PC-9 (cell line): Measurements from ENCODE around the gene SRSF11. TPM values are rescaled to one million over a fixed set of nuclear protein-coding genes. Genes with fewer than 3 reads are reported as not detected.
A peak's percentile ranks its signal among the peaks of the same experiment; 100 is the strongest.

ENCODE experiments used
- BruUV-seq: library from RNA; stranded (reverse); fragments of 400-500 nt; replicated peaks from 2 replicates; lab custom pipeline; 2021; lab: Mats Ljungman, UMichigan
- CTCF ChIA-PET: fragments of 300-600 bp; sonication (Branson Sonifier 250); formaldehyde crosslinking; loops from one replicate; lab custom pipeline; 2022; ENCODE audit warnings: antibody characterized with exemption; lab: Charles Lee
- POLR2A ChIA-PET: fragments of 300-600 bp; sonication (Branson Sonifier 250); formaldehyde crosslinking; loops from one replicate; lab custom pipeline; 2022; ENCODE audit warnings: antibody characterized with exemption; ENCODE audit not compliant: unreplicated experiment; lab: Charles Lee
- DNase-seq, 2 experiments: peaks; one replicate each; pipeline versions ENCODE4 v3.0.0 to v3.0.0-alpha.2; 2015 to 2022; ENCODE audit warnings: mixed read lengths in 1 of 2
- H2AFZ ChIP-seq: fragments of 200-600 bp; sonication (generic); 2 replicates; pipeline ENCODE4 v1.8.1; 2017; ENCODE audit warnings: antibody characterized with exemption
- H3F3A ChIP-seq: fragments of 200-600 bp; sonication (generic); 2 replicates; pipeline ENCODE4 v1.8.1; 2017; ENCODE audit warnings: antibody characterized with exemption, mild to moderate bottlenecking, low read depth; ENCODE audit not compliant: insufficient read depth
- H3K27ac ChIP-seq: fragments of 200-600 bp; sonication (generic); 2 replicates; pipeline ENCODE4 v1.6.1; 2016; ENCODE audit warnings: mixed run types
- H3K27me3 ChIP-seq: fragments of 200-600 bp; sonication (generic); 2 replicates; pipeline ENCODE4 v1.6.1; 2016; ENCODE audit warnings: low read depth, mixed run types; ENCODE audit not compliant: insufficient read depth
- H3K36me3 ChIP-seq: fragments of 200-600 bp; sonication (generic); 2 replicates; pipeline ENCODE4 v1.6.1; 2016; ENCODE audit warnings: low read depth, mixed run types
- H3K4me1 ChIP-seq: fragments of 200-600 bp; sonication (generic); replicated peaks from 2 replicates; pipeline ENCODE4 v1.6.1; 2016; ENCODE audit warnings: mixed run types; ENCODE audit not compliant: insufficient read depth
- H3K4me2 ChIP-seq: fragments of 200-600 bp; sonication (generic); 2 replicates; pipeline ENCODE4 v1.6.1; 2017; ENCODE audit warnings: mixed run types
- H3K4me3 ChIP-seq: fragments of 200-600 bp; sonication (generic); 2 replicates; pipeline ENCODE4 v1.6.1; 2016; ENCODE audit warnings: mixed run types
- H3K79me2 ChIP-seq: fragments of 200-600 bp; sonication (generic); 2 replicates; pipeline ENCODE4 v1.6.1; 2017; ENCODE audit warnings: low read depth, mixed run types
- H3K9me2 ChIP-seq: fragments of 200-600 bp; sonication (generic); 2 replicates; pipeline ENCODE4 v1.8.1; 2017; ENCODE audit warnings: mild to moderate bottlenecking; ENCODE audit not compliant: insufficient read depth
- H3K9me3 ChIP-seq: fragments of 200-600 bp; sonication (generic); 2 replicates; pipeline ENCODE4 v1.8.1; 2016; ENCODE audit warnings: low read depth; ENCODE audit not compliant: insufficient read depth
- H4K20me1 ChIP-seq: fragments of 200-600 bp; sonication (generic); 2 replicates; pipeline ENCODE4 v1.8.1; 2017; ENCODE audit not compliant: insufficient read depth
- CTCF ChIP-seq: fragments of 200-600 bp; sonication (generic); conservative IDR thresholded peaks from 2 replicates; pipeline ENCODE4 v1.6.1; 2017; ENCODE audit warnings: mixed run types, antibody characterized with exemption, mild to moderate bottlenecking, moderate library complexity
- EZH2 ChIP-seq: fragments of 200-600 bp; sonication (generic); IDR thresholded peaks from 2 replicates; pipeline ENCODE4 v1.8.0; 2017; ENCODE audit warnings: antibody characterized with exemption, low read depth
- intact Hi-C: fragments of 100-400 bp; cut with micrococcal nuclease; formaldehyde crosslinking; loops from one replicate; pipeline ENCODE4 v1.10.0; 2022; ENCODE audit not compliant: unreplicated experiment
- total RNA-seq: library from RNA; stranded (reverse); gene quantifications from 2 replicates; pipeline ENCODE4 v1.2.3, GENCODE V29; 2021

Gene SRSF11
- total RNA-seq, 1 experiment from 2014 or later = 199 TPM

- ChIA-PET POLR2A (no interaction called here), CTCF (no interaction called here)
- peak overlapping the region; percentile 89 for H3K4me2 ChIP-seq
- no peak for DNase-seq
- no peak overlapping the region for H2AFZ ChIP-seq
- TF ChIP-seq EZH2 = no peak
- TF ChIP-seq CTCF = no peak
- H3K27ac ChIP-seq = peak overlapping the region; percentile 93
- no peaks in the 10 kb centered on the region for H3K9me2 ChIP-seq
- H3F3A ChIP-seq = peaks cover 32% of the 10 kb centered on the region
- peaks cover 40% of the 10 kb centered on the region for H4K20me1 ChIP-seq
- peaks cover 17% of the 10 kb centered on the region for H3K4me1 ChIP-seq
- peaks cover 83% of the 10 kb centered on the region for H3K79me2 ChIP-seq
- H3K9me3 ChIP-seq = no peaks in the 10 kb centered on the region
- H3K36me3 ChIP-seq = peaks cover 32% of the 10 kb centered on the region
- H3K27me3 ChIP-seq = no peaks in the 10 kb centered on the region
- no TSS peak for BruUV-seq
- intact Hi-C loops = no loop called here
- H3K4me3 ChIP-seq = peak overlapping the region; percentile 66
These were observed 1.6 kb downstream of the SRSF11 start for GRCh38 chr1:70222716-70223235.

- H3K27ac ChIP-seq = no peak overlapping the region
- CTCF ChIA-PET = no interaction called here
- no peak for DNase-seq
- BruUV-seq = no TSS peak
- no peak overlapping the region for H3K4me2 ChIP-seq
- H3K27me3 ChIP-seq = no peaks in the 10 kb centered on the region
- H3K4me1 ChIP-seq = peaks cover 17% of the 10 kb centered on the region
- TF ChIP-seq EZH2 (no peak), CTCF (no peak)
- H3K9me2 ChIP-seq = no peaks in the 10 kb centered on the region
- intact Hi-C loops = no loop called here
- H2AFZ ChIP-seq = no peak overlapping the region
- no peaks in the 10 kb centered on the region for H3K9me3 ChIP-seq
- peaks cover 34% of the 10 kb centered on the region for H3F3A ChIP-seq
- peaks cover 54% of the 10 kb centered on the region for H4K20me1 ChIP-seq
- H3K79me2 ChIP-seq = peaks cover 83% of the 10 kb centered on the region
- no peak overlapping the region for H3K4me3 ChIP-seq
- POLR2A ChIA-PET = no interaction called here
- peaks cover 52% of the 10 kb centered on the region for H3K36me3 ChIP-seq
These were observed 3.8 kb downstream of the SRSF11 start for GRCh38 chr1:70224954-70225353.

- peaks cover 14% of the 10 kb centered on the region for H3F3A ChIP-seq
- H3K4me1 ChIP-seq = peaks cover 16% of the 10 kb centered on the region
- TF ChIP-seq EZH2 = no peak
- no peak for TF ChIP-seq CTCF
- peaks cover 76% of the 10 kb centered on the region for H3K36me3 ChIP-seq
- H3K4me3 ChIP-seq = no peak overlapping the region
- H3K4me2 ChIP-seq = no peak overlapping the region
- no peaks in the 10 kb centered on the region for H3K27me3 ChIP-seq
- no peak overlapping the region for H3K27ac ChIP-seq
- no peaks in the 10 kb centered on the region for H3K9me2 ChIP-seq
- H3K79me2 ChIP-seq = peaks cover 68% of the 10 kb centered on the region
- no peak for DNase-seq
- ChIA-PET CTCF (no interaction called here), POLR2A (no interaction called here)
- peaks cover 64% of the 10 kb centered on the region for H4K20me1 ChIP-seq
- BruUV-seq = no TSS peak
- no peaks in the 10 kb centered on the region for H3K9me3 ChIP-seq
- no peak overlapping the region for H2AFZ ChIP-seq
- intact Hi-C loops = no loop called here
These were observed 6.3 kb downstream of the SRSF11 start for GRCh38 chr1:70227439-70227838.
